ENCODE data around the gene OR10H5.
"Not testable (repeated sequence)": the region's sequence is repeated elsewhere in the genome, so short reads cannot be mapped to it uniquely, and the experiment has no call there.

OR10H5 gene

DNA sequence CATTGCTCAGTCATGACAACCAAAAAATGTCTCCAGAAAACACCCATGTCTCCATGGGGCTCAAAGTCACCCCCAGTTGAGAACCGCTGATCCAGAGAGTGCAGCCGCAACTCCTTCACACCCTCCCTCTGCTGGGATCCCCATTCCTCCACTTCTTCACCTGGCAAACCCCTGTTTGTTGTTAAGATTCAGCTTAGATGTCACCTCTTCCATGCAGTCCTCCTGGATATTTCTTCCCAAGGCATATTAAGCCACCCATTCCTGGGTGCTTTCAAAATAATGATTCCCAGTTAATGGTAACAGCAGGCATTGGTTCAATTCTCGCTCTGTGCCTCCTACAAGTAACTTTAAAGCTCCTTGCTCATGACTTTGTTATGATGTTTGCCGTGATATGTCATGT, 24.0 kb downstream of the OR10H5 start:
- no peak for DNase-seq (ENCODE audit: low read depth in 4 of 4, low spot score in 1 of 4)

GRCh38 chr19:15812060-15812722, 24.7 kb downstream of the OR10H5 start:
- DNase-seq (ENCODE audit: low read depth in 4 of 4, low spot score in 1 of 4) = no peak

- no peak for DNase-seq (ENCODE audit: low read depth in 4 of 4, low spot score in 1 of 4)
These were observed 26.5 kb downstream of the OR10H5 start for GRCh38 chr19:15813916-15814315.

DNA sequence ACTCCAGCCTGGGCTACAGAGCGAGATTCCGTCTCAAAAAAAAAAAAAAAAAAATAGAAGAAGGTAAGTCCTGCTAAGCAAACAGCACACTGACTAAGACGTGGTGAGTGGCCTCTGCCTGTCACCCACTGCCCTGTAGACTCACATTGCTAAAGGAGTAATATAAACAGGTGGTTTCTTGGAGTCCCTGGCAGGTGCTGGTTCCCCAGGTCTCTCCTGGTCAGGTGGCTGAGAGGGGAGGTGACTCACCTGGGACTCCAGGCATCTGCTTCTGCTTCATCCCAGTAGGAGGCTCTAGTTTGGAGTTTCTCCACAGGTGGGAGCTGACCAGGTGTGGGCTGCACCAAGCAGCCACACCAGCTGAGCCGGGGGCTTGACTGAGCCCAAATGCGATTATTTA, 27.8 kb downstream of the OR10H5 start, which contains the start of gene OR10H1:
Gene OR10H1, minus strand, starts transcription at position 359 of the 400 bp plus-strand sequence. CDS start 7,627 bp downstream, outside the sequence.
- DNase-seq (ENCODE audit: low read depth in 4 of 4, low spot score in 1 of 4) = no peak

DNA sequence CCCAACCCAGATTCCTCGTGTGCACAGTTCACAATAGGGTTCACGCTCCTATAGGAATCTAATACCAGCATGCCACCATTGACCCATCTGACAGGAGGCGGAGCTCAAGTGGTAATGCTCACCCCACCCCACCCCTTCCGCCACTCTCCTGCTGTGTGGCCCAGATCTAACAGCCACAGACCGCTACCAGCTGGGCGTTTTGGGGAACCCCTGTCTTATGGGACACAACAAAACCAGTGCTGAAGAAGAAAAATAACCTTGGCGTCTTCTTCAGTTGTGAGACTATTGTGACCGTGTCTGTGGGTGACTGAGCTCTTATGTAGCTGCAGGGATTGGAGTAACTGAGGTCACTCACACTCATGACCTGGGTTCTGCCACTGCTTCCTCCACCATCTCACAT, 33.2 kb downstream of the OR10H5 start:
- DNase-seq (ENCODE audit: low read depth in 4 of 4, low spot score in 1 of 4) = no peak

DNA sequence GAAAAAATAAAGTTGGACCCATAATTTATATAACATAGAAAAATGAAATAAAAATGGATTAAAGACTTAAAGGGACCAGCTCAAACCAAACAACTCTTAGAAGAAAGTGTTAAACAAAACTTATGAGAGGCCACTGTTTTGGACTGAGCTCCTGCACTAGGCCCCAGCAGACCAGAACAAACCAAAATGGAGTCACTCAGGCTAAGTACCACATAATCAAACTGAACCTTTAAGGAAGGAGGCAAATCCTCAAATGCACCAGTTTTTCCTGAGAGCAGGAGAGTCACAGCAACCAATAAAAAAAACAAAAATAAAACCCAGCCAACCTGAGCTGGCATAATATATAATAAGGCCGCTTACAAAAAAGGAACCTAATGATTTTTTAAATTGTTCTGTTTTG, 38.3 kb downstream of the OR10H5 start:
- no peak for DNase-seq (ENCODE audit: low read depth in 4 of 4, low spot score in 1 of 4)

- no peak for DNase-seq (ENCODE audit: low read depth in 4 of 4, low spot score in 1 of 4)
These were observed 40.7 kb downstream of the OR10H5 start for GRCh38 chr19:15828121-15828610.

GRCh38 chr19:15828611-15829305, 41.3 kb downstream of the OR10H5 start:
- DNase-seq (ENCODE audit: low read depth in 4 of 4, low spot score in 1 of 4) = not testable (repeated sequence)

- DNase-seq (ENCODE audit: low read depth in 4 of 4, low spot score in 1 of 4) = no peak
These were observed 41.8 kb downstream of the OR10H5 start for GRCh38 chr19:15829306-15829698.

GRCh38 chr19:15829786-15830185, 42.3 kb downstream of the OR10H5 start:
- no peak for DNase-seq (ENCODE audit: low read depth in 4 of 4, low spot score in 1 of 4)

GRCh38 chr19:15831626-15832025, 44.2 kb downstream of the OR10H5 start:
- DNase-seq (ENCODE audit: low read depth in 4 of 4, low spot score in 1 of 4) = no peak

- DNase-seq (ENCODE audit: low read depth in 4 of 4, low spot score in 1 of 4) = not testable (repeated sequence)
These were observed 46.8 kb downstream of the OR10H5 start for GRCh38 chr19:15834232-15834631.

DNA sequence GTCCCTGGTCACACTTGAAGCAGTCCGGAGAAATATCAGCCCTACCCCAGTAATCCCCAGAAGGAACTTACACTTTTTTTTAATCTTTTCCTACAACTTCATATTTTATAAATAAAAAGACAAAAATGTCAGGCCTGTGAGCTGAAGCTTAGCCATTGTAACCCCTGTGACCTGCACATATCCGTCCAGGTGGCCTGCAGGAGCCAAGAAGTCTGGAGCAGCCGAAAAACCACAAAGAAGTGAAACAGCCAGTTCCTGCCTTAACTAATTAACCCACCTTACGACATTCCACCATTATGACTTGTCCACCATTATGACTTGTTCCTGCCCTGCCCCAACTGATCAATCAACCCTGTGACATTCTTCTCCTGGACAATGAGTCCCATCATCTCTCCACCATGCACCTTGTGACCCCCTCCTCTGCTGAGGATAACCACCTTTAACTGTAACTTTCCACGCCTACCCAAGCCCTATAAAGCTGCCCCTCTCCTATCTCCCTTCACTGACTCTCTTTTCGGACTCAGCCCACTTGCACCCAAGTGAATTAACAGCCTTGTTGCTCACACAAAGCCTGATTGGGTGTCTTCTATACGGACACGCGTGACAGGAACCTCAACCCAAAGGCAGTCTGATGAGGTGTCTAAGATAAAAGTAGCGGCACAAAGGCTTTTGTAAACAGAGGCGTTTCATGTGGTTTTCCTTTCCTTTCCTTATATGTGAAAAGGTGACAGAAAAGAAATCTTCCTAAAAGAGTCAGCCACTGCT, 48.3 kb downstream of the OR10H5 start:
- DNase-seq (ENCODE audit: low read depth in 4 of 4, low spot score in 1 of 4) = peak in 2 of 4 experiments; percentile 7 to 13

- DNase-seq (ENCODE audit: low read depth in 4 of 4, low spot score in 1 of 4) = peak; percentile 83 to 94 (median 91)
These were observed 49.1 kb downstream of the OR10H5 start for GRCh38 chr19:15836330-15837220.

DNA sequence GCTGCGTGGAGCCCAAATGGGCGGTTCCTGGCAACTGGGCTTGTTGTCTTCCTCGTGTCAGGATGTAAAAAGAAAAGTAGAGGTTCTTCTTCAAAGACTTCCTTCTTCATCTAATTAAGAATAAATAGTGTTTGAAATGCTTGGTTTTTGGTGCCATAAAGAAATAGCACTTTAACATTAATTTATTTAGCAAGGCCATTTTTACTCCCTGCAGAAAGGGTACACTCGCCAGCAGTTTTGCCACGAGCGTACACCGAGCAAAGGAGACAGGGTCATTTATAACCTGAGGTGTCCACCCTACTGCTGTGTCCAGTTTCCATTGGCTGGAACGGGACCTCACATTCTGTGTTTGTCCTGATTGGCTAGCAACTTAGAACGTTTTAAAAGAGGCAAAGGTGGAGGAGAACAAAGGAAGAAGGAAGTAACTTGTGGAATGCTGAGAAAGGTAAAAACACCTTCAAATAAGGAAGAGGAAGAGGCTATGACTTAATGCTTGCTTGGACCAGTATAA, 49.8 kb downstream of the OR10H5 start:
- DNase-seq (ENCODE audit: low read depth in 4 of 4, low spot score in 1 of 4) = peak in 1 of 4 experiments; percentile 7

- no peak for DNase-seq (ENCODE audit: low read depth in 4 of 4, low spot score in 1 of 4)
These were observed 50.9 kb downstream of the OR10H5 start for GRCh38 chr19:15838351-15838750.

DNA sequence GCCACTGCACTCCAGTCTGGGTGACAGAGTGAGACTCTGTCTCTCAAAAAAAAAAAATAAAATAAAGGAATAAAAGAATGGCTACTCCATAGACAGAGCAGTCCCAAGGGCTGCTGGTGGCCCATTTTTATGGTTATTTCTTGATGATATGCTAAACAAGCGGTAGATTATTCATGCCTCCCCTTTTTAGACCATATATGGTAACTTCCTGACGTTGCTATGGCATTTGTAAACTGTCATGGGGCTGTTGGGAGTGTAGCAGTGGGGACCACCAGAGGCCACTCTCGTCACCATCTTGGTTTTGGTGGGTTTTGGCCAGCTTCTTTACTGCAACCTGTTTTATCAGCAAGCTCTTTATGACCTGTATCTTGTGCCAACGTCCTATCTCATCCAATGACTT, 52.4 kb downstream of the OR10H5 start:
- not testable (repeated sequence) for DNase-seq (ENCODE audit: low read depth in 4 of 4, low spot score in 1 of 4)

- DNase-seq (ENCODE audit: low read depth in 4 of 4, low spot score in 1 of 4) = no peak
These were observed 53.4 kb downstream of the OR10H5 start for GRCh38 chr19:15840833-15841232.

GRCh38 chr19:15841875-15842569, 54.6 kb downstream of the OR10H5 start:
- DNase-seq (ENCODE audit: low read depth in 4 of 4, low spot score in 1 of 4) = no peak
